ENCODE data around the gene PAN3. TPM values are rescaled to one million over a fixed set of nuclear protein-coding genes. Genes with fewer than 3 reads are reported as not detected.

PAN3 gene
- total RNA-seq, 1 donor from 2014 or later = 55.9 TPM

GRCh38 chr13:28314879-28315278 is 176.5 kb downstream of the PAN3 start:
- Mint-ChIP-seq H3K36me3 (ENCODE audit: insufficient read depth) (no peaks in the 10 kb centered on the region), H3K9me3 (ENCODE audit: low read depth) (no peaks in the 10 kb centered on the region), H3K4me3 (ENCODE audit: low read depth) (no peak overlapping the region), H3K4me1 (ENCODE audit: low read depth) (peaks cover 10% of the 10 kb centered on the region), H3K27me3 (peaks cover 5% of the 10 kb centered on the region), H3K27ac (no peak overlapping the region)
- no peak for DNase-seq (ENCODE audit: low spot score, unreplicated experiment)
- no peak for TF ChIP-seq CTCF (IDR thresholded peaks at IDR 0.05; ENCODE audit: unreplicated experiment)

GRCh38 chr13:28316129-28316528 is 177.8 kb downstream of the PAN3 start:
- no peak for DNase-seq (ENCODE audit: low spot score, unreplicated experiment)
- no peaks in the 10 kb centered on the region for H3K36me3 Mint-ChIP-seq (ENCODE audit: insufficient read depth)
- H3K4me3 Mint-ChIP-seq (ENCODE audit: low read depth) = no peak overlapping the region
- peaks cover 4% of the 10 kb centered on the region for H3K27me3 Mint-ChIP-seq
- TF ChIP-seq CTCF (IDR thresholded peaks at IDR 0.05; ENCODE audit: unreplicated experiment) = no peak
- H3K27ac Mint-ChIP-seq = no peak overlapping the region
- H3K4me1 Mint-ChIP-seq (ENCODE audit: low read depth) = peaks cover 11% of the 10 kb centered on the region
- H3K9me3 Mint-ChIP-seq (ENCODE audit: low read depth) = no peaks in the 10 kb centered on the region

GRCh38 chr13:28316836-28317235 is 178.5 kb downstream of the PAN3 start:
- DNase-seq (ENCODE audit: low spot score, unreplicated experiment) = no peak
- Mint-ChIP-seq H3K36me3 (ENCODE audit: insufficient read depth) (no peaks in the 10 kb centered on the region), H3K9me3 (ENCODE audit: low read depth) (no peaks in the 10 kb centered on the region), H3K27me3 (peaks cover 4% of the 10 kb centered on the region), H3K4me1 (ENCODE audit: low read depth) (peaks cover 15% of the 10 kb centered on the region), H3K27ac (no peak overlapping the region), H3K4me3 (ENCODE audit: low read depth) (no peak overlapping the region)
- no peak for TF ChIP-seq CTCF (IDR thresholded peaks at IDR 0.05; ENCODE audit: unreplicated experiment)

GRCh38 chr13:28318496-28318895 is 180.2 kb downstream of the PAN3 start:
- H3K9me3 Mint-ChIP-seq (ENCODE audit: low read depth) = no peaks in the 10 kb centered on the region
- H3K27ac Mint-ChIP-seq = no peak overlapping the region
- TF ChIP-seq CTCF (IDR thresholded peaks at IDR 0.05; ENCODE audit: unreplicated experiment) = no peak
- no peak overlapping the region for H3K4me3 Mint-ChIP-seq (ENCODE audit: low read depth)
- H3K4me1 Mint-ChIP-seq (ENCODE audit: low read depth) = peaks cover 14% of the 10 kb centered on the region
- no peaks in the 10 kb centered on the region for H3K36me3 Mint-ChIP-seq (ENCODE audit: insufficient read depth)
- no peak for DNase-seq (ENCODE audit: low spot score, unreplicated experiment)
- peaks cover 13% of the 10 kb centered on the region for H3K27me3 Mint-ChIP-seq

- H3K9me3 Mint-ChIP-seq (ENCODE audit: low read depth) = no peaks in the 10 kb centered on the region
- peaks cover 14% of the 10 kb centered on the region for H3K4me1 Mint-ChIP-seq (ENCODE audit: low read depth)
- H3K4me3 Mint-ChIP-seq (ENCODE audit: low read depth) = no peak overlapping the region
- H3K27ac Mint-ChIP-seq = no peak overlapping the region
- no peaks in the 10 kb centered on the region for H3K36me3 Mint-ChIP-seq (ENCODE audit: insufficient read depth)
- H3K27me3 Mint-ChIP-seq = peaks cover 13% of the 10 kb centered on the region
- no peak for DNase-seq (ENCODE audit: low spot score, unreplicated experiment)
- no peak for TF ChIP-seq CTCF (IDR thresholded peaks at IDR 0.05; ENCODE audit: unreplicated experiment)
Observed at GRCh38 chr13:28319528-28319927, 181.2 kb downstream of the PAN3 start.

All from progenitor cell of endocrine pancreas (in vitro differentiated cells).